Neural cell (in vitro differentiated cells): ENCODE data around the gene RCVRN.

Experiments used
- CTCF ChIP-seq: fragments of 450-650 bp; IDR thresholded peaks from 2 replicates; pipeline ENCODE4 v1.5.1; 2014; ENCODE audit warnings: antibody characterized with exemption, mild to moderate bottlenecking, moderate library complexity; ENCODE audit not compliant: poor library complexity, severe bottlenecking
- EZH2 ChIP-seq: fragments of 200-600, 300-800 bp; shearing (Covaris generic), sonication (generic); IDR thresholded peaks from 2 replicates; pipeline ENCODE4 v1.6.1; 2014; ENCODE audit warnings: antibody characterized with exemption, low read length, borderline replicate concordance, mild to moderate bottlenecking; ENCODE audit not compliant: insufficient read depth, poor library complexity, severe bottlenecking
- MXI1 ChIP-seq: fragments of 450-650 bp; conservative IDR thresholded peaks from 2 replicates; pipeline ENCODE4 v1.6.1; 2014; ENCODE audit warnings: antibody characterized with exemption, mild to moderate bottlenecking; ENCODE audit not compliant: poor library complexity, severe bottlenecking
- POLR2AphosphoS5 ChIP-seq: IDR thresholded peaks from 2 replicates; pipeline ENCODE4 v1.6.1; 2012
- SMC3 ChIP-seq: fragments of 450-650 bp; conservative IDR thresholded peaks from 2 replicates; pipeline ENCODE4 v1.6.1; 2014; ENCODE audit warnings: antibody characterized with exemption, mild to moderate bottlenecking, moderate library complexity; ENCODE audit not compliant: poor library complexity
- TF ChIP-seq, protein P1 (sequence below): IDR thresholded peaks from 2 replicates; pipeline ENCODE4 v1.6.1; 2012; ENCODE audit warnings: borderline replicate concordance

DNA sequence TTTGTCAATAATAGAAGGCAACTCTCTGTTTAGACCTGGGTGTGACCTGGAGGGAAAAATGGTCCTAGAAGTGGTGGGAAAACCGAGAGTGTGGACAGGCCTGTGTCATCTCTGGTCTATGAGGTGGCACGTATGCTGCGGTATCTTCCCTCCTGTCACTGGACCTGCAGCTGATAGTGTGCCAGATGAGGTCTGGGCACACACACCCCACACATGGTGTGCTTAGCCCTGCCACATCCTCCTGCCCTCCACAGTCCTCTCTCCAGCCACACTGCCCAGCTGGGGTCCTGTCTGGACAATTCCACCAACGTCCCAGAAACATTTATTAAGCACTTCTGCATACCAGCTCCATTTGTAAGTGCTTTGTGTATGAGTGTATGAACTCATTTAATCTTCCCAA, 42.1 kb downstream of the RCVRN start:
- TF ChIP-seq CTCF (no peak), POLR2AphosphoS5 (no peak), EZH2 (no peak), SMC3 (no peak), MXI1 (no peak)
- TF ChIP-seq, protein P1, sequence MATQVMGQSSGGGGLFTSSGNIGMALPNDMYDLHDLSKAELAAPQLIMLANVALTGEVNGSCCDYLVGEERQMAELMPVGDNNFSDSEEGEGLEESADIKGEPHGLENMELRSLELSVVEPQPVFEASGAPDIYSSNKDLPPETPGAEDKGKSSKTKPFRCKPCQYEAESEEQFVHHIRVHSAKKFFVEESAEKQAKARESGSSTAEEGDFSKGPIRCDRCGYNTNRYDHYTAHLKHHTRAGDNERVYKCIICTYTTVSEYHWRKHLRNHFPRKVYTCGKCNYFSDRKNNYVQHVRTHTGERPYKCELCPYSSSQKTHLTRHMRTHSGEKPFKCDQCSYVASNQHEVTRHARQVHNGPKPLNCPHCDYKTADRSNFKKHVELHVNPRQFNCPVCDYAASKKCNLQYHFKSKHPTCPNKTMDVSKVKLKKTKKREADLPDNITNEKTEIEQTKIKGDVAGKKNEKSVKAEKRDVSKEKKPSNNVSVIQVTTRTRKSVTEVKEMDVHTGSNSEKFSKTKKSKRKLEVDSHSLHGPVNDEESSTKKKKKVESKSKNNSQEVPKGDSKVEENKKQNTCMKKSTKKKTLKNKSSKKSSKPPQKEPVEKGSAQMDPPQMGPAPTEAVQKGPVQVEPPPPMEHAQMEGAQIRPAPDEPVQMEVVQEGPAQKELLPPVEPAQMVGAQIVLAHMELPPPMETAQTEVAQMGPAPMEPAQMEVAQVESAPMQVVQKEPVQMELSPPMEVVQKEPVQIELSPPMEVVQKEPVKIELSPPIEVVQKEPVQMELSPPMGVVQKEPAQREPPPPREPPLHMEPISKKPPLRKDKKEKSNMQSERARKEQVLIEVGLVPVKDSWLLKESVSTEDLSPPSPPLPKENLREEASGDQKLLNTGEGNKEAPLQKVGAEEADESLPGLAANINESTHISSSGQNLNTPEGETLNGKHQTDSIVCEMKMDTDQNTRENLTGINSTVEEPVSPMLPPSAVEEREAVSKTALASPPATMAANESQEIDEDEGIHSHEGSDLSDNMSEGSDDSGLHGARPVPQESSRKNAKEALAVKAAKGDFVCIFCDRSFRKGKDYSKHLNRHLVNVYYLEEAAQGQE, result no peak
